ENCODE results near the gene GPBP1L1.

Gene GPBP1L1

GRCh38 chr1:45686288-45687013 is at the start of gene GPBP1L1:
GPBP1L1 (minus strand) TSS chr1:45686533; CDS start chr1:45659087, 27,446 bp downstream.
- Histone ChIP-seq H3K4me3 (ENCODE audit: low read depth, low read length) (peak within 1 kb of the TSS; percentile 94), H3K9me3 (ENCODE audit: control insufficient read depth, insufficient read depth, low read depth, low read length) (no peaks in the 10 kb centered on the region), H3K27ac (ENCODE audit: extremely low read depth, low read depth, low read length) (peak within 1 kb of the TSS; percentile 81), H3K36me3 (ENCODE audit: control insufficient read depth in 2 of 2, insufficient read depth in 1 of 2, low read length in 2 of 2) (peaks cover 0 to 18% of the 10 kb centered on the region in 2 experiments; a peak in 2 of 3 replicates), H3K4me1 (ENCODE audit: control insufficient read depth, insufficient read depth, low read length) (peaks cover 11% of the 10 kb centered on the region)
- ChIA-PET CTCF (no interaction called here), POLR2A (interaction anchor here (0.6 to 2.6 kb wide), 24 partner anchors 8 to 617 kb away, joined by 3 to 20 read pairs (median 4); partner anchors contain the start of genes MAST2, MUTYH, NASP and PRDX1)
- TF ChIP-seq ZBTB48 (tag by site-specific recombination; IDR thresholded peaks at IDR 0.05), result peak; percentile 50; the same call in 1 of the 2 replicates
- TF ChIP-seq ZNF530 (tag by site-specific recombination; IDR thresholded peaks at IDR 0.05; ENCODE audit: low read depth), result no peak
- TF ChIP-seq SP3 (tag by site-specific recombination; IDR thresholded peaks at IDR 0.05), result peak; percentile 80
- no peak; the same call in 1 of the 2 replicates for TF ChIP-seq ZNF561 (tag by site-specific recombination; IDR thresholded peaks at IDR 0.05; ENCODE audit: borderline replicate concordance)
- TF ChIP-seq GLIS2 (tag by site-specific recombination; IDR thresholded peaks at IDR 0.05), result peak; percentile 58
- TF ChIP-seq HIC1 (tag by site-specific recombination; IDR thresholded peaks at IDR 0.05), result peak; percentile 97
- TF ChIP-seq ZNF341 (tag by site-specific recombination; IDR thresholded peaks at IDR 0.05; ENCODE audit: low read depth), result peak; percentile 90
- peak; percentile 98 for TF ChIP-seq SCRT2 (tag by site-specific recombination; IDR thresholded peaks at IDR 0.05)
- peak; percentile 87 for TF ChIP-seq SP2 (tag by site-specific recombination; IDR thresholded peaks at IDR 0.05)
- TF ChIP-seq PATZ1 (tag by site-specific recombination; IDR thresholded peaks at IDR 0.05), result peak; percentile 69
- TF ChIP-seq EGR2 (tag by site-specific recombination; IDR thresholded peaks at IDR 0.05; ENCODE audit: low read depth), result peak; percentile 63
- peak; percentile 86; the same call in 1 of the 2 replicates for TF ChIP-seq ZBTB7A (tag by site-specific recombination; IDR thresholded peaks at IDR 0.05; ENCODE audit: low read depth)
- TF ChIP-seq ZBTB8A (tag by site-specific recombination; IDR thresholded peaks at IDR 0.05), result peak; percentile 15; the same call in 1 of the 2 replicates
- TF ChIP-seq ZNF600 (tag by site-specific recombination; IDR thresholded peaks at IDR 0.05), result peak; percentile 97
- TF ChIP-seq ZNF830 (tag by site-specific recombination; IDR thresholded peaks at IDR 0.05; ENCODE audit: low read depth), result no peak
- TF ChIP-seq REST (tag by site-specific recombination; IDR thresholded peaks at IDR 0.05), result peak; percentile 11; the same call in 1 of the 2 replicates
- peak; percentile 87; the same call in 1 of the 2 replicates for TF ChIP-seq ZNF366 (tag by site-specific recombination; conservative IDR thresholded peaks at IDR 0.05)
- TF ChIP-seq ZNF707 (tag by site-specific recombination; IDR thresholded peaks at IDR 0.05), result no peak
- peak; percentile 58; the same call in 1 of the 2 replicates for TF ChIP-seq CTCF (tag by site-specific recombination; IDR thresholded peaks at IDR 0.05)
- TF ChIP-seq ZNF394 (tag by site-specific recombination; IDR thresholded peaks at IDR 0.05; ENCODE audit: borderline replicate concordance), result 0 out of 2 replicates have a peak, but pooled peaks have one; percentile 17
- TF ChIP-seq ZNF610 (tag by site-specific recombination; IDR thresholded peaks at IDR 0.05; ENCODE audit: borderline replicate concordance), result peak; percentile 67; the same call in 1 of the 2 replicates
- peak; percentile 24; the same call in 1 of the 2 replicates for TF ChIP-seq ZFP69B (tag by site-specific recombination; IDR thresholded peaks at IDR 0.05)
- TF ChIP-seq ZNF501 (tag by site-specific recombination; IDR thresholded peaks at IDR 0.05), result peak; percentile 70
- TF ChIP-seq INSM2 (tag by site-specific recombination; IDR thresholded peaks at IDR 0.05), result peak; percentile 20; the same call in 1 of the 2 replicates
- 0 out of 2 replicates have a peak, but pooled peaks have one; percentile 52 for TF ChIP-seq ZSCAN16 (tag by site-specific recombination; IDR thresholded peaks at IDR 0.05)
- peak; percentile 65; the same call in 1 of the 2 replicates for TF ChIP-seq ZNF184 (tag by site-specific recombination; IDR thresholded peaks at IDR 0.05)

Data from HEK293 (cell line).